ENCODE measurements around the gene OGG1. TPM values are rescaled to one million over a fixed set of nuclear protein-coding genes. Genes with fewer than 3 reads are reported as not detected.

OGG1 gene
- polyA plus RNA-seq, 2 of the 4 experiments (the other 2 are of a cell fraction) = 18.1 to 21.2 TPM

DNA sequence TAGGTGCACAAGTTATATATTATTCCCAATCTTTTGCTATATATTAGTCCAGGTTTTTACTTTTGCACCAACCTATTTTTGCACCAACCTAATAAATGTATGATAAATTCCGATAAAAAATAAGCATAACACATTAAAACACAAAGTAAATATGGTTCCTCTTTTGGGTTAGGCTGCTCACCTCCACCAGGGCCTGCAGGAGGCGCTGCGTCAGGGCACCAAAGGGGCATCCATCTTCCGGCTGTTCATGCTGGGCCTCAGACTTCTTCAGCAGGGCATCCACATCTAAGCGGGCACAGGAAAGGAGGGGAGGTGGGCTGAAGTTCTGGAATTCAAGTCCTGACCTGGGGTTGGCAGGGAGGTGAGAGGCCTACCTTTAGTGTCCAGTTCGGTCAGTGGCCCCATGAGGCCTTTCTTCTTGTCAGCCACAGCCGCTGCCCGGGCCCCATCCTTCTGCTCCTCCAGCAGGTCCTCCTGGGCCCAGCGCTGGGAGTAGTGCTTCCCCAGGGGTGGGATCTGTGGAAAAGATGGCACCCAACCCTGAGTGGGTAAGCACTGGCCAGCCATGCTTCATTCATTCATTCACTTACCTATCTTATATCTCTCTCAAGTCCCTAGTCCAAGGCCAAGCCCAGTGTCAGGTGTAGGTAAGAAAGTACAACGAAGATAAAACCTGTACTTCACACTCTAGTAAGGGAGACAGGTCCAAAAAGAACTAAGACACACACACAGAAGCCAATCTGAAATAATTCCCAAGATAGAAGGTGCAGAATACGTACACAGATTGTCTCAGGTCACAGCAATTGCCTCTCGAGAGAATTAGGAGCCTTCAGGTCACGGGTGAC, 37.3 kb downstream of the OGG1 start:
- Histone ChIP-seq H3K4me1 (peaks cover 12% of the 10 kb centered on the region; the same call in 2 of the 3 replicates), H3K27ac (no peak overlapping the region), H3K9me3 (no peaks in the 10 kb centered on the region), H3K4me3 (no peak overlapping the region), H3K4me2 (no peak overlapping the region)
- TF ChIP-seq BHLHE40 (IDR thresholded peaks at IDR 0.05; ENCODE audit: low read depth, low read length) = no peak
- TF ChIP-seq CBX2 (IDR thresholded peaks at IDR 0.05; ENCODE audit: borderline replicate concordance, low read depth) = no peak
- TF ChIP-seq, protein P1, sequence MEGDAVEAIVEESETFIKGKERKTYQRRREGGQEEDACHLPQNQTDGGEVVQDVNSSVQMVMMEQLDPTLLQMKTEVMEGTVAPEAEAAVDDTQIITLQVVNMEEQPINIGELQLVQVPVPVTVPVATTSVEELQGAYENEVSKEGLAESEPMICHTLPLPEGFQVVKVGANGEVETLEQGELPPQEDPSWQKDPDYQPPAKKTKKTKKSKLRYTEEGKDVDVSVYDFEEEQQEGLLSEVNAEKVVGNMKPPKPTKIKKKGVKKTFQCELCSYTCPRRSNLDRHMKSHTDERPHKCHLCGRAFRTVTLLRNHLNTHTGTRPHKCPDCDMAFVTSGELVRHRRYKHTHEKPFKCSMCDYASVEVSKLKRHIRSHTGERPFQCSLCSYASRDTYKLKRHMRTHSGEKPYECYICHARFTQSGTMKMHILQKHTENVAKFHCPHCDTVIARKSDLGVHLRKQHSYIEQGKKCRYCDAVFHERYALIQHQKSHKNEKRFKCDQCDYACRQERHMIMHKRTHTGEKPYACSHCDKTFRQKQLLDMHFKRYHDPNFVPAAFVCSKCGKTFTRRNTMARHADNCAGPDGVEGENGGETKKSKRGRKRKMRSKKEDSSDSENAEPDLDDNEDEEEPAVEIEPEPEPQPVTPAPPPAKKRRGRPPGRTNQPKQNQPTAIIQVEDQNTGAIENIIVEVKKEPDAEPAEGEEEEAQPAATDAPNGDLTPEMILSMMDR (IDR thresholded peaks at IDR 0.05) = peak; percentile 36; the same call in 2 of the 3 replicates
- TF ChIP-seq NPAS2 (CRISPR knock-in tag; IDR thresholded peaks at IDR 0.05; ENCODE audit: borderline replicate concordance) = no peak
- WGBS (ENCODE audit: missing lambda C conversion rate) = 85% methylated on average over 13 of the region's 13 CpGs
- ChIA-PET POLR2A (no interaction called here), CTCF (interaction anchor here (0.7 to 1.5 kb wide), 3 partner anchors 9 to 47 kb away, joined by 3 read pairs; no protein-coding TSS in a partner anchor)
- FAIRE-seq (no peak), ATAC-seq (peak in 1 of 2 experiments; percentile 41; a peak in 2 of 6 replicates), DNase-seq (ENCODE audit: low read depth in 1 of 2, low spot score in 1 of 2) (no peak)

DNA sequence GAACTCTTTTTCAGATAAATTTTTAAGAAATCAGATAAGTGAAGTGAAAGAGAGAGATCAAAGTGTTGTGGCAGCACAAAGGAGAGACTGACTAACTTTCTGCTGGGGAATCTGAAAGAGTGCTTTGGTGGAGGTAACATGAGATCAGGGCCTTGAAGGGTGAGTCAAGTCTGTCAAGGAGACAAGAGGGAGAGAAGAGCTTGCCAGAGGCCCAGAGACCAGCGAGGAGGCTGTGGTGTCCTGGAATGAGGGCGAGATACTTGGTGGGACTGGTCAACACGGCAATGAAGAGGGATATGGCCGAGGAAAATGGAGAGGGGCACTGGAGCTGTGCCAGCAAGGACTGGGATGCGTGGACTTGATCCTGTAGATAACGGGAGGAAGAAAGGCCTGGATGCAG, 38.0 kb downstream of the OGG1 start:
- POLR2A ChIA-PET = no interaction called here
- no peak for FAIRE-seq
- CTCF ChIA-PET = interaction anchor here (0.7 to 1.1 kb wide), 3 partner anchors 10 to 47 kb away, joined by 3 read pairs; no protein-coding TSS in a partner anchor
- Histone ChIP-seq H3K4me1 (peaks cover 12% of the 10 kb centered on the region; the same call in 2 of the 3 replicates), H3K27ac (no peak overlapping the region), H3K9me3 (no peaks in the 10 kb centered on the region), H3K4me2 (no peak overlapping the region), H3K4me3 (no peak overlapping the region)
- DNase-seq (ENCODE audit: low read depth in 1 of 2, low spot score in 1 of 2) = no peak
- no peak for ATAC-seq
- WGBS (ENCODE audit: missing lambda C conversion rate) = 88% methylated on average over 6 of the region's 6 CpGs
- TF ChIP-seq, protein P1 (IDR thresholded peaks at IDR 0.05) = no peak
- TF ChIP-seq, protein P2, sequence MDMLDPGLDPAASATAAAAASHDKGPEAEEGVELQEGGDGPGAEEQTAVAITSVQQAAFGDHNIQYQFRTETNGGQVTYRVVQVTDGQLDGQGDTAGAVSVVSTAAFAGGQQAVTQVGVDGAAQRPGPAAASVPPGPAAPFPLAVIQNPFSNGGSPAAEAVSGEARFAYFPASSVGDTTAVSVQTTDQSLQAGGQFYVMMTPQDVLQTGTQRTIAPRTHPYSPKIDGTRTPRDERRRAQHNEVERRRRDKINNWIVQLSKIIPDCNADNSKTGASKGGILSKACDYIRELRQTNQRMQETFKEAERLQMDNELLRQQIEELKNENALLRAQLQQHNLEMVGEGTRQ (IDR thresholded peaks at IDR 0.05) = no peak
- TF ChIP-seq ZSCAN20 (CRISPR knock-in tag; IDR thresholded peaks at IDR 0.05) (no peak), EP300 (IDR thresholded peaks at IDR 0.05) (no peak), ESRRA (IDR thresholded peaks at IDR 0.05; ENCODE audit: borderline replicate concordance, low read length) (no peak), HDAC2 (IDR thresholded peaks at IDR 0.05) (no peak), FOSB (CRISPR knock-in tag; IDR thresholded peaks at IDR 0.05) (no peak), TFCP2L1 (CRISPR knock-in tag; IDR thresholded peaks at IDR 0.05) (no peak), CBX8 (IDR thresholded peaks at IDR 0.05) (no peak), JUN (IDR thresholded peaks at IDR 0.05) (no peak), CHD2 (IDR thresholded peaks at IDR 0.05; ENCODE audit: low read length, partially characterized antibody) (no peak), SREBF2 (IDR thresholded peaks at IDR 0.05) (no peak), HOXA7 (CRISPR knock-in tag; IDR thresholded peaks at IDR 0.05) (no peak), NPAS2 (CRISPR knock-in tag; IDR thresholded peaks at IDR 0.05; ENCODE audit: borderline replicate concordance) (no peak), EHF (CRISPR knock-in tag; IDR thresholded peaks at IDR 0.05) (no peak), ZFP36 (IDR thresholded peaks at IDR 0.05; ENCODE audit: borderline replicate concordance, partially characterized antibody) (no peak)
- TF ChIP-seq, protein P3, sequence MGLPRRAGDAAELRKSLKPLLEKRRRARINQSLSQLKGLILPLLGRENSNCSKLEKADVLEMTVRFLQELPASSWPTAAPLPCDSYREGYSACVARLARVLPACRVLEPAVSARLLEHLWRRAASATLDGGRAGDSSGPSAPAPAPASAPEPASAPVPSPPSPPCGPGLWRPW (IDR thresholded peaks at IDR 0.05) = no peak
- TF ChIP-seq, protein P4, sequence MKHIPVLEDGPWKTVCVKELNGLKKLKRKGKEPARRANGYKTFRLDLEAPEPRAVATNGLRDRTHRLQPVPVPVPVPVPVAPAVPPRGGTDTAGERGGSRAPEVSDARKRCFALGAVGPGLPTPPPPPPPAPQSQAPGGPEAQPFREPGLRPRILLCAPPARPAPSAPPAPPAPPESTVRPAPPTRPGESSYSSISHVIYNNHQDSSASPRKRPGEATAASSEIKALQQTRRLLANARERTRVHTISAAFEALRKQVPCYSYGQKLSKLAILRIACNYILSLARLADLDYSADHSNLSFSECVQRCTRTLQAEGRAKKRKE (CRISPR knock-in tag; IDR thresholded peaks at IDR 0.05; ENCODE audit: low read depth) = no peak
- TF ChIP-seq, protein P5, sequence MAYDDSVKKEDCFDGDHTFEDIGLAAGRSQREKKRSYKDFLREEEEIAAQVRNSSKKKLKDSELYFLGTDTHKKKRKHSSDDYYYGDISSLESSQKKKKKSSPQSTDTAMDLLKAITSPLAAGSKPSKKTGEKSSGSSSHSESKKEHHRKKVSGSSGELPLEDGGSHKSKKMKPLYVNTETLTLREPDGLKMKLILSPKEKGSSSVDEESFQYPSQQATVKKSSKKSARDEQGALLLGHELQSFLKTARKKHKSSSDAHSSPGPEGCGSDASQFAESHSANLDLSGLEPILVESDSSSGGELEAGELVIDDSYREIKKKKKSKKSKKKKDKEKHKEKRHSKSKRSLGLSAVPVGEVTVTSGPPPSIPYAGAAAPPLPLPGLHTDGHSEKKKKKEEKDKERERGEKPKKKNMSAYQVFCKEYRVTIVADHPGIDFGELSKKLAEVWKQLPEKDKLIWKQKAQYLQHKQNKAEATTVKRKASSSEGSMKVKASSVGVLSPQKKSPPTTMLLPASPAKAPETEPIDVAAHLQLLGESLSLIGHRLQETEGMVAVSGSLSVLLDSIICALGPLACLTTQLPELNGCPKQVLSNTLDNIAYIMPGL (CRISPR knock-in tag; IDR thresholded peaks at IDR 0.05; ENCODE audit: borderline replicate concordance) = no peak
- TF ChIP-seq, protein P6, sequence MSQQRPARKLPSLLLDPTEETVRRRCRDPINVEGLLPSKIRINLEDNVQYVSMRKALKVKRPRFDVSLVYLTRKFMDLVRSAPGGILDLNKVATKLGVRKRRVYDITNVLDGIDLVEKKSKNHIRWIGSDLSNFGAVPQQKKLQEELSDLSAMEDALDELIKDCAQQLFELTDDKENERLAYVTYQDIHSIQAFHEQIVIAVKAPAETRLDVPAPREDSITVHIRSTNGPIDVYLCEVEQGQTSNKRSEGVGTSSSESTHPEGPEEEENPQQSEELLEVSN (IDR thresholded peaks at IDR 0.05; ENCODE audit: borderline replicate concordance, low read depth) = no peak
